Measurements from ENCODE around the gene FCHSD2. TPM values are rescaled to one million over a fixed set of nuclear protein-coding genes. Genes with fewer than 3 reads are reported as not detected.

Gene FCHSD2
- total and polyA plus RNA-seq, 2 of the 13 experiments (the other 11 are each of a cell fraction or from before 2014, with no cell fraction given) = 20.5 to 24.8 TPM

DNA sequence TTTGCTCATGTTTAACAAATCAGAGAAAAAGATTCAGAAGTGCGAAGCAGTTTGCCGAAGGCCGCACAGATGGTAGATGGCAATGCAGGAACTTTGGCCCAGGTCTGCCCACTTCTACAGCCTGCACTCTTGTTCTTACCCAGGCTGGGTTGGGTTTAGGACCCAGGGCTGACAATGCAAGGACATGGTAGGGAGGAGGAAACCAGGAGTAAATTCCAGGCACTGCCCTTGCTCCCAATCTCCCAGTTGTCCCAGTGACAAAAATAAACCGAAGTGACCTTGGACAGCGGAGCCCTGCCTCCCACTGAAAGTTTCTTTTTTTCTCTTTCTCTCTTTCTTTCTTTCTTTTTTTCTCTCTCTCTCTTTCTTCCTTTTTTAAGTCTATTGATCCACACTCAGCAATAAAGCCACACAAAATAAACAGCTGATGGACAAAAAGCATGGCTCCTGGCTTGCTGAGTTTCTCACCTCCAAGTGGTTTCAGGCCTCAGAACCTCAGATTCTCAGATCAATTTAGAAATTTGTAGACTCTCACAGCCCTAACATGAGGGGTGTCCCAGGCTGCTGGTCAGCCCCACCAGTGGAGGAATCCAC is 33.5 kb upstream of the FCHSD2 start (continued):
- TF ChIP-seq CBX1 (IDR thresholded peaks at IDR 0.05; ENCODE audit: low read depth) (peak; percentile 63), ZFP1 (CRISPR knock-in tag; IDR thresholded peaks at IDR 0.05) (no peak), HNRNPL (IDR thresholded peaks at IDR 0.05; ENCODE audit: low read depth, low read length) (peak; percentile 61; the same call in 1 of the 2 replicates), PLRG1 (conservative IDR thresholded peaks at IDR 0.05) (no peak), THYN1 (CRISPR knock-in tag; IDR thresholded peaks at IDR 0.05; ENCODE audit: borderline replicate concordance, low read depth) (no peak), HDAC1 (CRISPR knock-in tag; IDR thresholded peaks at IDR 0.05) (peak; percentile 69), GTF2F1 (IDR thresholded peaks at IDR 0.05; ENCODE audit: low read length) (no peak), ZNF883 (CRISPR knock-in tag; IDR thresholded peaks at IDR 0.05; ENCODE audit: not compliant biosample characterization) (no peak), IKZF4 (CRISPR knock-in tag; IDR thresholded peaks at IDR 0.05; ENCODE audit: borderline replicate concordance, low read depth, not compliant biosample characterization) (no peak), AHR (CRISPR knock-in tag; IDR thresholded peaks at IDR 0.05) (no peak), ZNF761 (CRISPR knock-in tag; conservative IDR thresholded peaks at IDR 0.05) (no peak; the same call in 1 of the 2 replicates), ZFP41 (CRISPR knock-in tag; IDR thresholded peaks at IDR 0.05; ENCODE audit: borderline replicate concordance) (no peak), ZNF652 (CRISPR knock-in tag; IDR thresholded peaks at IDR 0.05; ENCODE audit: borderline replicate concordance, low read depth) (peak; percentile 8; the same call in 1 of the 2 replicates), REL (CRISPR knock-in tag; conservative IDR thresholded peaks at IDR 0.05) (no peak), ZZZ3 (CRISPR knock-in tag; IDR thresholded peaks at IDR 0.05; ENCODE audit: borderline replicate concordance) (no peak), JUND (CRISPR knock-in tag; IDR thresholded peaks at IDR 0.05) (no peak)
- TF ChIP-seq, protein P1, sequence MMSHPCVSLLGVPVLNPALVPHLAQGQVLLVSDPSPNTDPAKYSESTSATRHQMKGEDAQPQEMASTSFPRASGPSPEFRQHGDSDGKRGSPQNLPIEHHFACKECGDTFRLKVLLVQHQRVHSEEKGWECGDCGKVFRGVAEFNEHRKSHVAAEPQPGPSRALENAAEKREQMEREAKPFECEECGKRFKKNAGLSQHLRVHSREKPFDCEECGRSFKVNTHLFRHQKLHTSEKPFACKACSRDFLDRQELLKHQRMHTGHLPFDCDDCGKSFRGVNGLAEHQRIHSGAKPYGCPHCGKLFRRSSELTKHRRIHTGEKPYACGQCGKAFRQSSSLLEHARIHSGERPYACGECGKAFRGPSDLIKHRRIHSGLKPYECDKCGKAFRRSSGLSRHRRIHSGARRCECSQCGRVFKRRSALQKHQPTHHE (CRISPR knock-in tag; IDR thresholded peaks at IDR 0.05; ENCODE audit: borderline replicate concordance) = no peak
- TF ChIP-seq, protein P2, sequence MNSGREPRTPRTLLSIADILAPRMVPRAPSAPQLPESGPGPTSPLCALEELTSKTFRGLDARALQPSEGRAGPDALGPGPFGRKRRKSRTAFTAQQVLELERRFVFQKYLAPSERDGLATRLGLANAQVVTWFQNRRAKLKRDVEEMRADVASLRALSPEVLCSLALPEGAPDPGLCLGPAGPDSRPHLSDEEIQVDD (CRISPR knock-in tag; IDR thresholded peaks at IDR 0.05; ENCODE audit: borderline replicate concordance) = no peak
- TF ChIP-seq, protein P3, sequence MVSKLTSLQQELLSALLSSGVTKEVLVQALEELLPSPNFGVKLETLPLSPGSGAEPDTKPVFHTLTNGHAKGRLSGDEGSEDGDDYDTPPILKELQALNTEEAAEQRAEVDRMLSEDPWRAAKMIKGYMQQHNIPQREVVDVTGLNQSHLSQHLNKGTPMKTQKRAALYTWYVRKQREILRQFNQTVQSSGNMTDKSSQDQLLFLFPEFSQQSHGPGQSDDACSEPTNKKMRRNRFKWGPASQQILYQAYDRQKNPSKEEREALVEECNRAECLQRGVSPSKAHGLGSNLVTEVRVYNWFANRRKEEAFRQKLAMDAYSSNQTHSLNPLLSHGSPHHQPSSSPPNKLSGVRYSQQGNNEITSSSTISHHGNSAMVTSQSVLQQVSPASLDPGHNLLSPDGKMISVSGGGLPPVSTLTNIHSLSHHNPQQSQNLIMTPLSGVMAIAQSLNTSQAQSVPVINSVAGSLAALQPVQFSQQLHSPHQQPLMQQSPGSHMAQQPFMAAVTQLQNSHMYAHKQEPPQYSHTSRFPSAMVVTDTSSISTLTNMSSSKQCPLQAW (CRISPR knock-in tag; IDR thresholded peaks at IDR 0.05) = peak; percentile 68
- TF ChIP-seq, protein P4, sequence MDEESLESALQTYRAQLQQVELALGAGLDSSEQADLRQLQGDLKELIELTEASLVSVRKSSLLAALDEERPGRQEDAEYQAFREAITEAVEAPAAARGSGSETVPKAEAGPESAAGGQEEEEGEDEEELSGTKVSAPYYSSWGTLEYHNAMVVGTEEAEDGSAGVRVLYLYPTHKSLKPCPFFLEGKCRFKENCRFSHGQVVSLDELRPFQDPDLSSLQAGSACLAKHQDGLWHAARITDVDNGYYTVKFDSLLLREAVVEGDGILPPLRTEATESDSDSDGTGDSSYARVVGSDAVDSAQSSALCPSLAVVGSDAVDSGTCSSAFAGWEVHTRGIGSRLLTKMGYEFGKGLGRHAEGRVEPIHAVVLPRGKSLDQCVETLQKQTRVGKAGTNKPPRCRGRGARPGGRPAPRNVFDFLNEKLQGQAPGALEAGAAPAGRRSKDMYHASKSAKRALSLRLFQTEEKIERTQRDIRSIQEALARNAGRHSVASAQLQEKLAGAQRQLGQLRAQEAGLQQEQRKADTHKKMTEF (CRISPR knock-in tag; IDR thresholded peaks at IDR 0.05) = peak; percentile 47; the same call in 1 of the 2 replicates
- TF ChIP-seq, protein P5, sequence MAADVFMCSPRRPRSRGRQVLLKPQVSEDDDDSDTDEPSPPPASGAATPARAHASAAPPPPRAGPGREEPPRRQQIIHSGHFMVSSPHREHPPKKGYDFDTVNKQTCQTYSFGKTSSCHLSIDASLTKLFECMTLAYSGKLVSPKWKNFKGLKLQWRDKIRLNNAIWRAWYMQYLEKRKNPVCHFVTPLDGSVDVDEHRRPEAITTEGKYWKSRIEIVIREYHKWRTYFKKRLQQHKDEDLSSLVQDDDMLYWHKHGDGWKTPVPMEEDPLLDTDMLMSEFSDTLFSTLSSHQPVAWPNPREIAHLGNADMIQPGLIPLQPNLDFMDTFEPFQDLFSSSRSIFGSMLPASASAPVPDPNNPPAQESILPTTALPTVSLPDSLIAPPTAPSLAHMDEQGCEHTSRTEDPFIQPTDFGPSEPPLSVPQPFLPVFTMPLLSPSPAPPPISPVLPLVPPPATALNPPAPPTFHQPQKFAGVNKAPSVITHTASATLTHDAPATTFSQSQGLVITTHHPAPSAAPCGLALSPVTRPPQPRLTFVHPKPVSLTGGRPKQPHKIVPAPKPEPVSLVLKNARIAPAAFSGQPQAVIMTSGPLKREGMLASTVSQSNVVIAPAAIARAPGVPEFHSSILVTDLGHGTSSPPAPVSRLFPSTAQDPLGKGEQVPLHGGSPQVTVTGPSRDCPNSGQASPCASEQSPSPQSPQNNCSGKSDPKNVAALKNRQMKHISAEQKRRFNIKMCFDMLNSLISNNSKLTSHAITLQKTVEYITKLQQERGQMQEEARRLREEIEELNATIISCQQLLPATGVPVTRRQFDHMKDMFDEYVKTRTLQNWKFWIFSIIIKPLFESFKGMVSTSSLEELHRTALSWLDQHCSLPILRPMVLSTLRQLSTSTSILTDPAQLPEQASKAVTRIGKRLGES (CRISPR knock-in tag; IDR thresholded peaks at IDR 0.05; ENCODE audit: borderline replicate concordance) = no peak
